KMS-11 (cell line): Measurements from ENCODE around the gene TP53I11.

Experiments used
- H2AFZ ChIP-seq: fragments of 200-600 bp; sonication (generic); 2 replicates; pipeline ENCODE4 v1.6.1; 2016; ENCODE audit warnings: antibody characterized with exemption, mixed run types, low read depth
- H3K27ac ChIP-seq: fragments of 200-600 bp; sonication (generic); 2 replicates; pipeline ENCODE4 v1.6.1; 2016; ENCODE audit warnings: mild to moderate bottlenecking, mixed run types
- H3K27me3 ChIP-seq: fragments of 200-600 bp; sonication (generic); 2 replicates; pipeline ENCODE4 v1.6.1; 2017; ENCODE audit warnings: mild to moderate bottlenecking, low read depth, mixed run types, moderate library complexity; ENCODE audit not compliant: insufficient read depth
- H3K36me3 ChIP-seq: fragments of 200-600 bp; sonication (generic); 2 replicates; pipeline ENCODE4 v1.6.1; 2017; ENCODE audit warnings: mild to moderate bottlenecking, mixed run types; ENCODE audit not compliant: insufficient read depth
- H3K4me1 ChIP-seq: fragments of 200-600 bp; sonication (generic); 2 replicates; pipeline ENCODE4 v1.6.1; 2016; ENCODE audit warnings: mild to moderate bottlenecking, low read depth, mixed run types; ENCODE audit not compliant: poor library complexity, severe bottlenecking
- H3K4me2 ChIP-seq: fragments of 200-600 bp; sonication (generic); 2 replicates; pipeline ENCODE4 v1.7.0; 2016; ENCODE audit warnings: mild to moderate bottlenecking, mixed run types
- H3K4me3 ChIP-seq: fragments of 200-600 bp; sonication (generic); IDR thresholded peaks from 2 replicates; pipeline ENCODE4 v1.6.1; 2017; ENCODE audit warnings: low read depth, low read length, mixed read lengths; ENCODE audit not compliant: insufficient read depth
- H3K79me2 ChIP-seq: fragments of 200-600 bp; sonication (generic); 2 replicates; pipeline ENCODE4 v1.6.1; 2016; ENCODE audit warnings: low read depth, mixed run types; ENCODE audit not compliant: insufficient read depth
- H3K9ac ChIP-seq: fragments of 200-600 bp; sonication (generic); 2 replicates; pipeline ENCODE4 v1.6.1; 2016; ENCODE audit warnings: mild to moderate bottlenecking, mixed run types
- H4K20me1 ChIP-seq: fragments of 200-600 bp; sonication (generic); 2 replicates; pipeline ENCODE4 v1.6.1; 2016; ENCODE audit warnings: mild to moderate bottlenecking, mixed run types; ENCODE audit not compliant: insufficient read depth
- TF ChIP-seq, protein P1 (sequence below): fragments of 200-600 bp; sonication (generic); conservative IDR thresholded peaks from 2 replicates; pipeline ENCODE4 v1.6.1; 2017; ENCODE audit warnings: low read depth, mild to moderate bottlenecking, antibody characterized with exemption, low read length, moderate library complexity, mixed read lengths

Gene TP53I11

DNA sequence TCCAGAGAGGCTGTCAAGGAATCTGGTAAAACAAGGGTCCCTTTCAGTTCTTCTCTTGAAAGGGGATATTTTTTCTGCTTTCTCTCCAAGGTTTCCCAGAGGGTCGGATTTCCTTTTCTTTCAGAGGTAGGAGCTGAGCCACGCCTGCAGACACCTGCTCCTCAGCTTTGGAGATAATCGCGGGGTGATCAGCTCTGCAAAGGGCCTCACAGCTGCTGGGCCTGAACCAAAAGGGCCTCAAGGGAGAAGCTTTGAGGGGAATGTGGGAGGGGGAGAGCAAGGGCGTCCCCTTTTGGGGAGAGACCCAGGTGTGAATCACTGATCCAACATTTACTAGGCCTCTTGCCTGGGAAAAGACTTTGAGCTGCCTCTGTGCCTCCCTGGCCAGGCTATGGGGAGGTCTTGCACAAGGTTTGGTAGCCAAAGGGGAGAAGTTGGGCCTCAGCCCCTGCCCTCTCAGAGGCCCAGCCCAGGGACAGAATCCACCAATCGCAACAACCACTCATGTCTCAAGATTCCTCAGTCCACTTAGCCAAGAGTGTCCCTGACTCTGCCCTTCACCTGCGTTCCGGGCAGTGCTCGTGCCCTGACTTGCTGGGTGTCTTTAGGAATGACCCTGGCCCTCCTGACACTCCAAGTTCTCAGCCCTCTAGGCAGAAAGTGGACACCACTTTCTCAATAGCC, 14.0 kb upstream of the TP53I11 start:
- no peak overlapping the region for H3K4me2 ChIP-seq
- no peak overlapping the region for H3K27ac ChIP-seq
- no peak overlapping the region for H3K4me3 ChIP-seq
- H3K4me1 ChIP-seq = no peaks in the 10 kb centered on the region
- no peaks in the 10 kb centered on the region for H3K79me2 ChIP-seq
- H4K20me1 ChIP-seq = no peaks in the 10 kb centered on the region
- TF ChIP-seq, protein P1, sequence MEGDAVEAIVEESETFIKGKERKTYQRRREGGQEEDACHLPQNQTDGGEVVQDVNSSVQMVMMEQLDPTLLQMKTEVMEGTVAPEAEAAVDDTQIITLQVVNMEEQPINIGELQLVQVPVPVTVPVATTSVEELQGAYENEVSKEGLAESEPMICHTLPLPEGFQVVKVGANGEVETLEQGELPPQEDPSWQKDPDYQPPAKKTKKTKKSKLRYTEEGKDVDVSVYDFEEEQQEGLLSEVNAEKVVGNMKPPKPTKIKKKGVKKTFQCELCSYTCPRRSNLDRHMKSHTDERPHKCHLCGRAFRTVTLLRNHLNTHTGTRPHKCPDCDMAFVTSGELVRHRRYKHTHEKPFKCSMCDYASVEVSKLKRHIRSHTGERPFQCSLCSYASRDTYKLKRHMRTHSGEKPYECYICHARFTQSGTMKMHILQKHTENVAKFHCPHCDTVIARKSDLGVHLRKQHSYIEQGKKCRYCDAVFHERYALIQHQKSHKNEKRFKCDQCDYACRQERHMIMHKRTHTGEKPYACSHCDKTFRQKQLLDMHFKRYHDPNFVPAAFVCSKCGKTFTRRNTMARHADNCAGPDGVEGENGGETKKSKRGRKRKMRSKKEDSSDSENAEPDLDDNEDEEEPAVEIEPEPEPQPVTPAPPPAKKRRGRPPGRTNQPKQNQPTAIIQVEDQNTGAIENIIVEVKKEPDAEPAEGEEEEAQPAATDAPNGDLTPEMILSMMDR = no peak
- no peaks in the 10 kb centered on the region for H3K27me3 ChIP-seq
- H3K9ac ChIP-seq = no peak overlapping the region
- H3K36me3 ChIP-seq = no peaks in the 10 kb centered on the region
- H2AFZ ChIP-seq = no peak overlapping the region

DNA sequence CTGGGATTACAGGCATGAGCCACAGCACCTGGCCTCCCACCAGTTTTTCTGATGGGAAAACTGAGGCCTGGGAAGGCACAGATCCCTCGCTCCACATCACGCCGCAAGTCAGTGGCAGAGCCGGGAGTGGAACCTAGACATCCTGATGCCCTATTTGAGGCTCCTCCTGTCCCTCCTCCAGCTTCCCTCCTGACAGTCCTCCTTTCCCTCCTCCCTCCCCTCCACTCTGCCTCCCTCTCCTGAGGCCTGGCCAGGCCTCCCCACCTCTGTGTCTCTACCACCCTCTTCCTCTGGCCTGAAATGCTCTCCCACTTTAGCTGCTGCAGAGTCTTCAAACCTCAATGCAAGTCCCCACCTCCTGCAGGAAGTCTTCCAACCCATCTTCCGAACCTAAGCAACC, 13.3 kb upstream of the TP53I11 start:
- TF ChIP-seq, protein P1 = no peak
- Histone ChIP-seq H3K4me3 (no peak overlapping the region), H3K4me1 (no peaks in the 10 kb centered on the region), H3K4me2 (no peak overlapping the region), H3K9ac (no peak overlapping the region), H2AFZ (no peak overlapping the region), H3K27ac (no peak overlapping the region), H3K36me3 (no peaks in the 10 kb centered on the region), H3K79me2 (no peaks in the 10 kb centered on the region), H4K20me1 (no peaks in the 10 kb centered on the region), H3K27me3 (no peaks in the 10 kb centered on the region)

DNA sequence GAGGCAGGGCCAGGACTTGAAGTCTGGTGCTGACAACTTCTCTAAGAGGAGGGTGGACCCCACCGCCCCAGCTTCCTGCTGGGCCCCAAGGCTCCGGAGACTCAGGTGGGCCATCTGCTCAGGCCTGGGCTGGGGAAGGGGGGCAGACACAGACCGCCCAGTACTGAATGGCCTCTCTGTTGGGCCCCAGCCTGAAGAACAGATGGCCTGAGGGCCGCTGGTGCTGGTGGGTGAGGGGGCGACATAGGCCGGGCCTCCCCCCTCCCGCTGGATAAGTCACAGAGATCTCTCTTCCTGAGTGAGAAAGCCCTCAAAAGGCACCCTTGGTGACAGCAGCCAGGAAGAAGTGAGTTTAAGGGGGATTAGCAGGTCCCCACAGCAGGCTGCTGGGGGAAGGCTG, 12.5 kb upstream of the TP53I11 start:
- no peak overlapping the region for H3K27ac ChIP-seq
- H3K4me3 ChIP-seq = no peak overlapping the region
- TF ChIP-seq, protein P1 = no peak
- H3K4me2 ChIP-seq = no peak overlapping the region
- H3K9ac ChIP-seq = no peak overlapping the region
- H2AFZ ChIP-seq = no peak overlapping the region
- no peaks in the 10 kb centered on the region for H3K79me2 ChIP-seq
- H3K36me3 ChIP-seq = no peaks in the 10 kb centered on the region
- no peaks in the 10 kb centered on the region for H3K4me1 ChIP-seq
- no peaks in the 10 kb centered on the region for H4K20me1 ChIP-seq
- no peaks in the 10 kb centered on the region for H3K27me3 ChIP-seq

DNA sequence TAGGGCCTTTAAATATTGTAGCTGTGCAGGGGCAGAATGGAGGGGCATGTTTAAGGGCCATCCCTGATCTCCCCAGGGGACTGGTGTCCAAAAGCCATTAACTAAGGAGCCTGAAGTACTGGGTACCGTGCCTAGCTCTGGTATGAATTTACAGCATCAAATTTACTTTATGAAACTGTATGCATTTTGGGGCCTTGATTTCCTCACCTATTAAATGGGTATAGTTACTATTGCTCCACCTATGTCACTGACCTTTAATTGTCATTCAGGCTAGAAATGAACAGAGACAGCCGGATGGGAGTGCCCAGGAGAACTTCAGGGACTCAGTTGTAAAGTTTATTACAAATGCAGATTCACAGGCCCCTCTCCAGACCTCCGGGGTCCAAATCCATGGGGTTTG, 11.8 kb upstream of the TP53I11 start:
- Histone ChIP-seq H3K9ac (no peak overlapping the region), H4K20me1 (no peaks in the 10 kb centered on the region), H3K4me3 (no peak overlapping the region), H2AFZ (no peak overlapping the region), H3K79me2 (no peaks in the 10 kb centered on the region), H3K36me3 (no peaks in the 10 kb centered on the region), H3K4me2 (no peak overlapping the region), H3K27ac (no peak overlapping the region), H3K4me1 (no peaks in the 10 kb centered on the region), H3K27me3 (no peaks in the 10 kb centered on the region)
- TF ChIP-seq, protein P1 = no peak
